Calu3 (cell line): ENCODE measurements around the gene WFS1. TPM values are rescaled to one million over a fixed set of nuclear protein-coding genes. Genes with fewer than 3 reads are reported as not detected.

Source experiments
- BruUV-seq: library from RNA; stranded (reverse); fragments of 400-500 nt; replicated peaks from 2 replicates; lab custom pipeline; 2021; lab: Mats Ljungman, UMichigan
- CTCF ChIA-PET: fragments of 300-600 bp; sonication (Branson Sonifier 250); formaldehyde crosslinking; loops from one replicate; lab custom pipeline; 2022; ENCODE audit warnings: antibody characterized with exemption; lab: Charles Lee
- DNase-seq: peaks from one replicate; pipeline ENCODE4 v3.0.0; 2022
- H3K27ac Mint-ChIP-seq: one replicate; pipeline ENCODE4 v1.8.0; 2022; ENCODE audit warnings: mixed read lengths; ENCODE audit not compliant: unreplicated experiment
- H3K27me3 Mint-ChIP-seq: one replicate; pipeline ENCODE4 v1.8.0; 2022; ENCODE audit warnings: mixed read lengths; ENCODE audit not compliant: unreplicated experiment
- H3K36me3 Mint-ChIP-seq: one replicate; pipeline ENCODE4 v1.8.0; 2022; ENCODE audit warnings: mild to moderate bottlenecking, moderate library complexity, mixed read lengths; ENCODE audit not compliant: insufficient read depth, unreplicated experiment
- H3K4me1 Mint-ChIP-seq: one replicate; pipeline ENCODE4 v1.8.0; 2022; ENCODE audit warnings: mild to moderate bottlenecking, low read depth, mixed read lengths; ENCODE audit not compliant: unreplicated experiment
- H3K4me3 Mint-ChIP-seq: one replicate; pipeline ENCODE4 v1.8.0; 2022; ENCODE audit warnings: mild to moderate bottlenecking, low read depth, moderate library complexity, mixed read lengths; ENCODE audit not compliant: unreplicated experiment
- H3K9me3 Mint-ChIP-seq: one replicate; pipeline ENCODE4 v1.8.0; 2022; ENCODE audit warnings: low read depth, mixed read lengths; ENCODE audit not compliant: unreplicated experiment
- intact Hi-C: fragments of 100-400 bp; cut with micrococcal nuclease; formaldehyde crosslinking; loops from one replicate; pipeline ENCODE4 v1.10.0; 2022; ENCODE audit not compliant: unreplicated experiment
- total RNA-seq: library from RNA; stranded (reverse); gene quantifications from 2 replicates; pipeline ENCODE4 v1.2.3, GENCODE V29; 2022
- TF ChIP-seq, protein P1 (sequence below): fragments of 200-600 bp; IDR thresholded peaks from one replicate; pipeline ENCODE4 v1.8.0; 2022; ENCODE audit warnings: antibody characterized with exemption; ENCODE audit not compliant: unreplicated experiment

Gene WFS1
- total RNA-seq, 1 experiment from 2014 or later = 23.4 TPM

DNA sequence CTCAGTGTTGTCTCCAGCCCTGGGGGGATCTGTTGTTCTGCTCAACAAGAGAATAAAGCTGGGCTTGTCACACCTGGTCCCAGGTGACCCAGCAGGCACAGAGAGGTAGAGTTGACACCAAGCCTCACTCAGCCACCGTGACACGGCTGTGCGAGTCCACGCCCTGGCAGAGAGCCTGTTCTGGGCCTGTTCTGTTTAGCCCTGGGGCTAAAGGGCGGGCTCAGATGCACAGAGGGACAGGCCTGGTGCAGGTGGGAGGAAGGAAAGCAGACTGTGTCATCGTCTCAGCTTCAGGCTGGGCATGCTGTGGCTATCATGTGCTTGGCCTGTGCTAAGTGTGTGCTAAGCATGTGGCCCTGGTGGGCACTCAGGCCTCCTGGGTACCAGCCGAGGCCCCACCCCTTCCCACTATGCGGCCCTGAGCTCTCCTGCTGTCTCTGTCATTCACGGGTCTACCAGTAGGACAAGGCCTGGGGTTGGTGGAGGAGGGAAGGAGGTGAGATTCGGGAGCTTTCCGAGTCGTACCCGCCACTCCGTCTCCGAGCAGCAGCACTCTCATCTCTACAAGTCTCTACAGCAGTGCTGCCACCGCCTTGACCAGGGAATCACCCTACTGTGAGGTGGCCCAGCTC, 10.8 kb downstream of the WFS1 start:
- Mint-ChIP-seq H3K36me3 (no peaks in the 10 kb centered on the region), H3K27ac (no peak overlapping the region), H3K27me3 (no peaks in the 10 kb centered on the region), H3K4me1 (no peaks in the 10 kb centered on the region), H3K9me3 (no peaks in the 10 kb centered on the region), H3K4me3 (no peak overlapping the region)
- BruUV-seq = no TSS peak
- DNase-seq = no peak
- CTCF ChIA-PET = no interaction called here
- intact Hi-C loops = no loop called here
- TF ChIP-seq, protein P1, sequence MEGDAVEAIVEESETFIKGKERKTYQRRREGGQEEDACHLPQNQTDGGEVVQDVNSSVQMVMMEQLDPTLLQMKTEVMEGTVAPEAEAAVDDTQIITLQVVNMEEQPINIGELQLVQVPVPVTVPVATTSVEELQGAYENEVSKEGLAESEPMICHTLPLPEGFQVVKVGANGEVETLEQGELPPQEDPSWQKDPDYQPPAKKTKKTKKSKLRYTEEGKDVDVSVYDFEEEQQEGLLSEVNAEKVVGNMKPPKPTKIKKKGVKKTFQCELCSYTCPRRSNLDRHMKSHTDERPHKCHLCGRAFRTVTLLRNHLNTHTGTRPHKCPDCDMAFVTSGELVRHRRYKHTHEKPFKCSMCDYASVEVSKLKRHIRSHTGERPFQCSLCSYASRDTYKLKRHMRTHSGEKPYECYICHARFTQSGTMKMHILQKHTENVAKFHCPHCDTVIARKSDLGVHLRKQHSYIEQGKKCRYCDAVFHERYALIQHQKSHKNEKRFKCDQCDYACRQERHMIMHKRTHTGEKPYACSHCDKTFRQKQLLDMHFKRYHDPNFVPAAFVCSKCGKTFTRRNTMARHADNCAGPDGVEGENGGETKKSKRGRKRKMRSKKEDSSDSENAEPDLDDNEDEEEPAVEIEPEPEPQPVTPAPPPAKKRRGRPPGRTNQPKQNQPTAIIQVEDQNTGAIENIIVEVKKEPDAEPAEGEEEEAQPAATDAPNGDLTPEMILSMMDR = no peak

DNA sequence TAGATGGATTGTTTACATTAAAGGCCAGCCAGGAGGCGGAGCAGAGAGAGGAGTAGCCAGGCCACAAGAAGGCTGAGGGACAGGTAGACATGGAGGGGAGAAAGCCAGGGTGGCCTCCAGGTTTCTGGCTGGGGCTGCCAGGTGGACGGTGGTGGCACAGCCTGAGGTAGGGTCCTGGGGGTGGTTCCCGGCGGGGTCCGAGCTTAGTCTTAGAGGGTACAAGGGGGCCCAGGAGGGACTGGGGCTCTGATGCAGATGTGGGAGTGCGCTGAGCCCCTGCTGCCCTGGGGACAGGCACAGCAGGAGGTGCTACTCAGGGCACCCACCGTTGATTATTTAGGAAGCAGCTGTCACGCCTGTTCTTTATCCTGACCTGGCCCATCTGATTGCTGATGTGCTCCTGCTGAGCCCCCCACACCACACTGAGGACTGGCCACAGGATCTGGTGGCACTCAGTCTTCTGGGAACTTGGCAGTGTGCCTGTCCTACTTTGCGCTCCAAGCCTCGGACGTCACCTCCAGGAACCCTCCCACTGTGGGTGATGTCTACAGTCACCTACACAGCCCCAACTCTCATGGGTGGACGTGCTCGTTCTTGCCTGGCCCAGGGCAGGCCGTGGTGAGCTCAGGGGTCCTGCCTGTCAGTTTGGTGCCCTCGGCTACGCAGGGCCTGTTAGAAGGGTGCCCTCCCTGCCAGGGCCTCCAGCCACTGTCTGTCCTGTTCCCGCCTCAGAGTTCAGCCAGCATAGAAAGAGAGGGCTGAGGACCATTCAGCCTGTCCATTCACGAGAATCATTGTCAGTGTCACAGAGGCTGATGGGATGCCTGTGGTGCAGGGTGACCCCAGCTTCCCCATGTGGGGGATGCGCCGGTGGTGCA, 12.0 kb downstream of the WFS1 start:
- intact Hi-C loops = no loop called here
- no TSS peak for BruUV-seq
- H3K27ac Mint-ChIP-seq = no peak overlapping the region

DNA sequence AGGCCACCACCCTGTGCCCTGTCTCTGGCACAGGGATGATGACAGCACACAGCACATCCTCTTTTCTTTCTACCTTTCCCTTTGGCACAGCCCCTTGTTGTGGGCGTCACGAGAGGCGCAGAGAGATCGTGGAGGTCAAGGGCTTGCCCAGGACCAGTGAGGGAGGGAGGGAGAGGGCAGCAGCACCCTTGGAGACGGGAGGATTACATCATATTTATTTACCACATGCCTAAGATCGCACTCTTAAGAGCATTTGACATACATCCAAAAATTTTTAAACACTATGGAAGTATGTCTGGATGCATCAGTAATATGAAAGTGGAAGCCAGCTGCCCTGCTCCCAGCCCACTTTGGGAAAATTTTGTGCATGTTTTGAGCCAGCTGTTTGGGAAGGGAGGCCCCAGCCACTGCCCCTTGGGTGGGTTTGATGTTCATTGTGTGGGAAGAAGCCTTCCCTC, 12.7 kb downstream of the WFS1 start:
- H3K4me3 Mint-ChIP-seq = no peak overlapping the region
- TF ChIP-seq, protein P1 = no peak
- no peaks in the 10 kb centered on the region for H3K9me3 Mint-ChIP-seq
- intact Hi-C loops = no loop called here
- no peaks in the 10 kb centered on the region for H3K36me3 Mint-ChIP-seq
- BruUV-seq = no TSS peak
- no peaks in the 10 kb centered on the region for H3K27me3 Mint-ChIP-seq
- no peak for DNase-seq
- CTCF ChIA-PET = no interaction called here
- H3K27ac Mint-ChIP-seq = no peak overlapping the region
- H3K4me1 Mint-ChIP-seq = no peaks in the 10 kb centered on the region

More for the DNA sequence above, 12.0 kb downstream of the WFS1 start:
- Mint-ChIP-seq H3K4me3 (no peak overlapping the region), H3K4me1 (no peaks in the 10 kb centered on the region), H3K9me3 (no peaks in the 10 kb centered on the region), H3K27me3 (no peaks in the 10 kb centered on the region), H3K36me3 (no peaks in the 10 kb centered on the region)
- no peak for DNase-seq
- CTCF ChIA-PET = no interaction called here
- TF ChIP-seq, protein P1 = no peak

DNA sequence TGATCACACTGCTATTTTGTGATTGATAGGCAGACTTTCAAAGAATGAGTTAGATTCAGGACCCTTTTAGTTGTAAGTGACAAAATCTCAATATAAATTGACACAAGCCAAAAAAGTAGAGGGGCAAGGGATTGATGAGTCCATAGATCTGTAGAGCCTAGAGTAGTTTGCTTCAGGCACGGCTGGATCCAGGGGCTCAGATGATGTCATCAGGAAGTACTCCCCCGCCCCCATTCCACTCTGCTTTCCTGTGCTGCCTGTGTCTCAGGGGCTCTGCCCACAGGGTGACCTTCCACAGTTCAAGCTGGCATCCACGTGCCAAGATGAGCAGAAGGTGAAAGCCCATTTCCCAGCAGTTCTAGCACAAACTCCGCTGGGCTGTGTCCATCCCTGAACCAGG, 13.6 kb downstream of the WFS1 start:
- Mint-ChIP-seq H3K4me1 (no peaks in the 10 kb centered on the region), H3K36me3 (no peaks in the 10 kb centered on the region), H3K9me3 (no peaks in the 10 kb centered on the region), H3K27me3 (no peaks in the 10 kb centered on the region), H3K27ac (no peak overlapping the region), H3K4me3 (no peak overlapping the region)
- intact Hi-C loops = no loop called here
- no TSS peak for BruUV-seq
- DNase-seq = no peak
- TF ChIP-seq, protein P1 = no peak
- CTCF ChIA-PET = no interaction called here
